Parathyroid adenoma (tissue), 2 donors: ENCODE data around the gene DENND4A.

Experiments
- H2AFZ ChIP-seq: fragments of 300-600 bp; sonication (generic); one replicate; pipeline ENCODE4 v1.7.0; 2017; ENCODE audit warnings: antibody characterized with exemption, mild to moderate bottlenecking
- H3K27ac ChIP-seq: fragments of 300-600 bp; sonication (generic); one replicate; pipeline ENCODE4 v1.7.0; 2017
- H3K27me3 ChIP-seq: fragments of 300-600 bp; sonication (generic); one replicate; pipeline ENCODE4 v1.7.0; 2017; ENCODE audit warnings: low read length; ENCODE audit not compliant: control insufficient read depth, insufficient read depth
- H3K36me3 ChIP-seq: fragments of 300-600 bp; sonication (generic); one replicate; pipeline ENCODE4 v1.7.0; 2017; ENCODE audit warnings: low read length; ENCODE audit not compliant: control insufficient read depth, insufficient read depth
- H3K4me1 ChIP-seq: fragments of 300-600 bp; sonication (generic); one replicate; pipeline ENCODE4 v1.7.0; 2017; ENCODE audit warnings: control low read depth
- H3K4me2 ChIP-seq: fragments of 300-600 bp; sonication (generic); one replicate; pipeline ENCODE4 v1.7.0; 2017; ENCODE audit warnings: low read length
- H3K4me3 ChIP-seq: fragments of 300-600 bp; sonication (generic); one replicate; pipeline ENCODE4 v1.7.0; 2017; ENCODE audit warnings: low read depth, low read length
- H3K79me2 ChIP-seq: fragments of 300-600 bp; sonication (generic); one replicate; pipeline ENCODE4 v1.7.0; 2017; ENCODE audit warnings: control low read depth
- H3K9ac ChIP-seq: fragments of 300-600 bp; sonication (generic); one replicate; pipeline ENCODE4 v1.7.0; 2017; ENCODE audit warnings: mild to moderate bottlenecking
- H3K9me3 ChIP-seq: fragments of 300-600 bp; sonication (generic); one replicate; pipeline ENCODE4 v1.7.0; 2017; ENCODE audit warnings: low read length; ENCODE audit not compliant: control insufficient read depth
- TF ChIP-seq, protein P1 (sequence below): fragments of 300-600 bp; sonication (generic); IDR thresholded peaks from one replicate; pipeline ENCODE4 v1.7.0; 2017; ENCODE audit warnings: antibody characterized with exemption, mild to moderate bottlenecking
- donor health status: primary hyperparathyroidism.

Gene DENND4A

DNA sequence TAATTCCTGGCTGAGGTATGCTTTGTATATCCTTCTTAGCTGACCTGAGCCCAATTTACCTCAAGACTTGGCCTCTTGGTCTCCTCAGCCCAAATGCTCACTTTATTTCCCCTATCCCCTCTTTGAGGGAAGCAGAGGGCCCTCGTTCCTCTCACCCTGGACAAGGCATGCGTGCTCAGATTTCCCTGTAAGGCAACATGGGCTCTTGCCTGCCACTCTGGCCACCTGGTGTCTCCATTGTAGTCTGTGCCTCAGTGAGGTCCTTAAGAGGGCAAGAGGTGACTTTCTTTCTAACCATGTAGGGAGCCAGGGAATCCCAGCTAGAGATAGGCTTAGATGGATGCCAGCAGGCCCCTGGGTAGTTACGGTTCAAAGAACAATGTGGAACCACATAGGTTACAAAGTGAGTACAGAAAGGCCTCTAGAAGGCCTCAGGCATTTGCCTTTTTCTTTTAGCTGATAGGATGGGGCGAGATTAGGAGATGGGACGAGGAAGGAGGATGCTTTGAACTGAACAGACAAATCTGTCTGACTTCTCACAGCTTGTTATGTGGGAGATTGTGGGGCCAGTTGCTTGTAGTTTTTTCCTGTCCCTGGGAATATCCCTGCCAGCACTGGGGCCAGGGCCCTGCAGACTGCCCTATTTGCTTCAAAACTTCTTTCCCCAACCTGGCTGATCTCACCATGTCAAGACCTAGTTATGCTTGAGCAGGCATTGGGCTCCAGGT lies 180.0 kb downstream of the DENND4A start:
- no peak overlapping the region for H3K9ac ChIP-seq
- H3K79me2 ChIP-seq = peaks cover 3% of the 10 kb centered on the region
- H3K4me3 ChIP-seq = peak overlapping the region; percentile 75
- H3K27me3 ChIP-seq = no peaks in the 10 kb centered on the region
- peaks cover 6% of the 10 kb centered on the region for H3K4me1 ChIP-seq
- H3K36me3 ChIP-seq = no peaks in the 10 kb centered on the region
- H3K27ac ChIP-seq = peak overlapping the region; percentile 88
- H3K9me3 ChIP-seq = no peaks in the 10 kb centered on the region
- peak overlapping the region; percentile 95 for H2AFZ ChIP-seq
- H3K4me2 ChIP-seq = peak overlapping the region; percentile 98
- TF ChIP-seq, protein P1, sequence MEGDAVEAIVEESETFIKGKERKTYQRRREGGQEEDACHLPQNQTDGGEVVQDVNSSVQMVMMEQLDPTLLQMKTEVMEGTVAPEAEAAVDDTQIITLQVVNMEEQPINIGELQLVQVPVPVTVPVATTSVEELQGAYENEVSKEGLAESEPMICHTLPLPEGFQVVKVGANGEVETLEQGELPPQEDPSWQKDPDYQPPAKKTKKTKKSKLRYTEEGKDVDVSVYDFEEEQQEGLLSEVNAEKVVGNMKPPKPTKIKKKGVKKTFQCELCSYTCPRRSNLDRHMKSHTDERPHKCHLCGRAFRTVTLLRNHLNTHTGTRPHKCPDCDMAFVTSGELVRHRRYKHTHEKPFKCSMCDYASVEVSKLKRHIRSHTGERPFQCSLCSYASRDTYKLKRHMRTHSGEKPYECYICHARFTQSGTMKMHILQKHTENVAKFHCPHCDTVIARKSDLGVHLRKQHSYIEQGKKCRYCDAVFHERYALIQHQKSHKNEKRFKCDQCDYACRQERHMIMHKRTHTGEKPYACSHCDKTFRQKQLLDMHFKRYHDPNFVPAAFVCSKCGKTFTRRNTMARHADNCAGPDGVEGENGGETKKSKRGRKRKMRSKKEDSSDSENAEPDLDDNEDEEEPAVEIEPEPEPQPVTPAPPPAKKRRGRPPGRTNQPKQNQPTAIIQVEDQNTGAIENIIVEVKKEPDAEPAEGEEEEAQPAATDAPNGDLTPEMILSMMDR = no peak

- Histone ChIP-seq H3K36me3 (no peaks in the 10 kb centered on the region), H3K27me3 (no peaks in the 10 kb centered on the region), H3K9ac (peak within 1 kb of the TSS; percentile 87), H2AFZ (peak within 1 kb of the TSS; percentile 95), H3K79me2 (peaks cover 3% of the 10 kb centered on the region), H3K9me3 (no peaks in the 10 kb centered on the region), H3K4me3 (peak within 1 kb of the TSS; percentile 75), H3K4me2 (peak within 1 kb of the TSS; percentile 98), H3K27ac (peak within 1 kb of the TSS; percentile 88), H3K4me1 (peaks cover 6% of the 10 kb centered on the region)
- TF ChIP-seq, protein P1 = peak; percentile 32
These were observed 181.0 kb downstream of the DENND4A start, which contains the start of gene INTS14 for GRCh38 chr15:65610871-65611718. Gene INTS14 (minus strand): TSS chr15:65611131. CDS start chr15:65607380, 3,751 bp downstream.
